Uterus (tissue), 2 donors: ENCODE results near the gene PLCG1.

Source experiments
- CTCF ChIP-seq, 4 experiments: fragments of 200-600 bp in 2 of 4; fragments of 450-650 bp in 2 of 4; sonication (generic) in 2 of 4; IDR thresholded peaks; one replicate each; pipeline ENCODE4 v1.5.1; 2016 to 2019; ENCODE audit warnings: antibody characterized with exemption in 4 of 4, mild to moderate bottlenecking in 2 of 4, moderate library complexity in 1 of 4
- POLR2A ChIP-seq, 2 donors: fragments of 450-650 bp; IDR thresholded peaks; one replicate each; pipeline ENCODE4 v1.6.1; 2016; ENCODE audit warnings: antibody characterized with exemption in 2 of 2, mild to moderate bottlenecking in 1 of 2, moderate library complexity in 1 of 2

GRCh38 chr20:41100001-41100480, 37.3 kb upstream of the PLCG1 start:
- TF ChIP-seq CTCF (IDR thresholded peaks at IDR 0.05) (no peak), POLR2A (IDR thresholded peaks at IDR 0.05) (no peak)
